NT2/D1 (cell line): ENCODE measurements around the gene CDK5RAP1.
A peak's percentile ranks its signal among the peaks of the same experiment; 100 is the strongest.
"Not testable (repeated sequence)": the region's sequence is repeated elsewhere in the genome, so short reads cannot be mapped to it uniquely, and the experiment has no call there.

ENCODE experiments used
- DNase-seq: peaks from one replicate; pipeline ENCODE4 v3.0.0-alpha.2; 2011; ENCODE audit warnings: low read depth, low spot score
- H3K27me3 ChIP-seq: 2 replicates; pipeline ENCODE4 v1.6.0; 2011; ENCODE audit warnings: mild to moderate bottlenecking; ENCODE audit not compliant: insufficient read length, insufficient read depth
- H3K36me3 ChIP-seq: 2 replicates; pipeline ENCODE4 v1.6.1; 2011; ENCODE audit warnings: mild to moderate bottlenecking, low read length, mixed read lengths; ENCODE audit not compliant: insufficient read depth, insufficient read length
- H3K4me1 ChIP-seq: 2 replicates; pipeline ENCODE4 v1.5.1; 2011; ENCODE audit not compliant: insufficient read depth, insufficient read length
- H3K4me3 ChIP-seq: 2 replicates; pipeline ENCODE4 v1.5.1; 2011; ENCODE audit warnings: low read depth; ENCODE audit not compliant: insufficient read length
- H3K9ac ChIP-seq: 2 replicates; pipeline ENCODE4 v1.6.0; 2011; ENCODE audit warnings: low read depth; ENCODE audit not compliant: insufficient read length
- H3K9me3 ChIP-seq: 2 replicates; pipeline ENCODE4 v1.5.1; 2011; ENCODE audit warnings: mild to moderate bottlenecking, low read length; ENCODE audit not compliant: insufficient read depth
- SUZ12 ChIP-seq: IDR thresholded peaks from 2 replicates; pipeline ENCODE4 v1.6.1; 2011; ENCODE audit not compliant: insufficient read length, insufficient read depth; ENCODE audit errors: extremely low read depth
- YY1 ChIP-seq: IDR thresholded peaks from 2 replicates; pipeline ENCODE4 v1.6.1; 2011; ENCODE audit not compliant: insufficient read length, insufficient read depth
- ZNF274 ChIP-seq: IDR thresholded peaks from 2 replicates; pipeline ENCODE4 v1.6.1; 2011; ENCODE audit warnings: mild to moderate bottlenecking, low read depth, low read length

Gene CDK5RAP1

DNA sequence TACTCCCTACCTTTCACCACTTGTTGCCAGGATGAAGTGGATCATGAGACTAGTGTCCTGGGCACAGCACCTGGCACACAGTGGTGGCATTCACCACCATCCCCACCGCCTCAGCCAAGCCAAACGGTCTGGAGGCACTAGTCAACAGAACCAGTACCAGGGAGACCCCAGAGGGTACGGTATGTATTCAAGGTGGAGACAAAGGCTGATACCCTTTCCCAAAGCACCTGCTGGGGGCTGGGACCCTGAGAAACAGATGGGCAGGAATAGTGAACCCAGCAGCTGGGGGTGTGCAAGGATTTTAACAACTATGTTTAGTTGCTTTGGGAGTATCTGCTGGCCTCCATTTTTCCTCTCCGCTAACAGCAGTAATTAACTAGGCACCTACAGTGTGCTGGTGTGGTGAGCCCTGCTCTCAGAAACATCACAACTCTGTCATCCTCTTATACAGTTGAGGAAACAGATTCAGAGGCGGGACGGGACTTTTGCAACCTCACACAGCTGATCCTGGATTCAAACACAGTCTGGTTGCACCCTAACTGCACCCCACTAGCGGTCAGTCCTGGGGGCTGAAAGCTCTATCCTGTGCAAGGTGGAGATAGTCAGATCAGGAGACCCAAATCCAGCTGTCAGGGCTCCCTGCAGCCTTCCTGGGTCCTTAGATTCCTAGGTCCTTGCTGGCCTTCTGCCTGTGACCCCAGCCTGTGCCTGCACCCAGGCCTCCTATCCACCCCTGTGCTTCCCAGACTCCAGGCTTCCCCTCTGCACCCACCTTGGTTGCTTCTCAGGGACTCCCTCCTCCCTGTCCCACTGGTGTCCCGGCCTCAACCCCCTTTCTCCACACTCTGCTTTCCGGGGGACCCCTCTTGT is 41.1 kb upstream of the CDK5RAP1 start:
- H3K4me1 ChIP-seq: peaks cover 10% of the 10 kb centered on the region
- H3K4me3 ChIP-seq: peak overlapping the region; percentile 55
- DNase-seq: no peak
- H3K27me3 ChIP-seq: peaks cover 21% of the 10 kb centered on the region
- H3K9ac ChIP-seq: peak overlapping the region; percentile 64
- H3K36me3 ChIP-seq: no peaks in the 10 kb centered on the region
- no peak for TF ChIP-seq SUZ12
- TF ChIP-seq ZNF274: no peak
- no peak for TF ChIP-seq YY1
- no peaks in the 10 kb centered on the region for H3K9me3 ChIP-seq

DNA sequence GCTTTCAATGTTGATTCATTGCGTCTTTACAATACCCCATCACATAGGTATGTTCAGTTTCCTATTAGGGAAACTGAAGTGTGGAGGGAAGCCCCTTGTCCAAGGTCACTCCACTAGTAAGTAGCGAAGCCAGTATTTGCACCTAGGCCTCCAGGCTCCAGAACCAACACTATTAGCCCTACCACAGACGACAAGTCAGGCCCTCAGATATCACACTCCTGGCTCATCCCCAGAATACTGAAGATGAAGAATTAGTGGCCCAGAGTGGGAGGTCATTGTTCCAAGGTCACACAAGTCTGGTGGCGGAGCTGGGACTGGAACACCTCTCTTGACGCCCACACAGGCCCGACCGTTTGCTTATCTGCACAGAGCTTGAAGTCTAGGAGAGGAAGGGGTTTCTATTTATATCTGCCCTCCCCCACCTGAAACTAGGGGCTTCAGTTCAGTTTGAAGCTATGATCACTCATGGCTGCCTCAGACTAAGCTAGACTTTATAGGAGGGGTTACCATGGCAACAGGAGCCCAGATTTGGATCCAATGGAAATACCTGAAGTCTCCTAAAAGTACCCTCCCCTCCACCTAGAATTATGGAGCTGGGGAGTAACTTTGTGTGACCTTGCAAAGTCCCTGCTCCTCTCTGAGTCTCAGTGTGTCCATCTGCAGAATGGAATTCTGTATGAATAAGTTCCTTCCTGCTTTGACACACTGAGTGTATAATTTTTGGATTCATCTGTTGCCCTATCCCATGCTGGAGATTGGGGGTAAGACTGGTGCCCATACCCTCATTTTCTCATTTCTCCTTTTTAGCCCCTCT is 40.0 kb upstream of the CDK5RAP1 start:
- peaks cover 10% of the 10 kb centered on the region for H3K4me1 ChIP-seq

DNA sequence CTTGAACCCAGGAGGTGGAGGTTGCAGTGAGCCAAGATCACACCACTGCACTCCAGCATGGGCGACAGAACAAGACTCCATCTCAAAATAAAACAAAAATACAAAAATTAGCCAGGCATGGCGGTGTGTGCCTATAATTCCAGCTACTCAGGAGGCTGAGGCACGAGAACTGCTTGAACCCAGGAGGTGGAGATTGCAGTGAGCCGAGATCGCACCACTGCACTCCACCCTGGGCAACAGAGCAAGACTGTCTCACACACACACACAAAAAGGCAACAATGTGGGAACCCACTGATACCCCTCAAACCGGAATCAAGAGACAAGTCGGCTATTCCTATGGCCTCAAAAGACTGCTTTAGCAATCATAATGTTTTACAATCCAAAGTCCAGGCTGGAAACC is 39.2 kb upstream of the CDK5RAP1 start:
- H3K9me3 ChIP-seq, DNase-seq, H3K4me1 ChIP-seq, H3K4me3 ChIP-seq, H3K9ac ChIP-seq, H3K36me3 ChIP-seq: not testable (repeated sequence)
- H3K27me3 ChIP-seq: peaks cover 21% of the 10 kb centered on the region

More for the DNA sequence above, 40.0 kb upstream of the CDK5RAP1 start:
- Histone ChIP-seq H3K27me3 (peaks cover 21% of the 10 kb centered on the region), H3K36me3 (no peaks in the 10 kb centered on the region), H3K4me3 (no peak overlapping the region), H3K9ac (no peak overlapping the region), H3K9me3 (no peaks in the 10 kb centered on the region)
- DNase-seq: no peak
- TF ChIP-seq YY1: no peak
- no peak for TF ChIP-seq ZNF274
- TF ChIP-seq SUZ12: no peak

DNA sequence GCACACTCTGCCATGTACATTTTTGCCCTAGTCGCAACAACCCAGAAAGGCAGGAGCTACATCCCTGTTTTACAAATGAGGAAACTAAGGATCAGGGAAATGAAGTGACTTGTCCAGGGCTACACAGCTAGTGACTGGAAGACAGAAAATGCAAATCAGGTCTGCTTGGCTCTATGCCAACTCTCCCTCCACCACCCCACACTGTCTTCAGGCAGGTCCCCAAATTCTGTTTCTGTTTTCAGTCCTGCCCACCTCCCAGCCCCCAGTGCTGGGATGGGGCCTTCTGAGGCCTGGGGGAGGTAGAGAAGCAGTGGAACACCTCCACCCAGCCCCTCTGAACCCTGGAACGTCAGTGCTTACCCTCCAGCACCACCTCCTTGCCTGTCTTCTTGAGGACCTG is 37.2 kb upstream of the CDK5RAP1 start:
- DNase-seq: no peak
- H3K9me3 ChIP-seq: no peaks in the 10 kb centered on the region
- peaks cover 21% of the 10 kb centered on the region for H3K27me3 ChIP-seq
- H3K4me3 ChIP-seq: no peak overlapping the region
- peaks cover 8% of the 10 kb centered on the region for H3K4me1 ChIP-seq
- no peaks in the 10 kb centered on the region for H3K36me3 ChIP-seq
- TF ChIP-seq ZNF274 (no peak), SUZ12 (no peak), YY1 (no peak)
- H3K9ac ChIP-seq: no peak overlapping the region

DNA sequence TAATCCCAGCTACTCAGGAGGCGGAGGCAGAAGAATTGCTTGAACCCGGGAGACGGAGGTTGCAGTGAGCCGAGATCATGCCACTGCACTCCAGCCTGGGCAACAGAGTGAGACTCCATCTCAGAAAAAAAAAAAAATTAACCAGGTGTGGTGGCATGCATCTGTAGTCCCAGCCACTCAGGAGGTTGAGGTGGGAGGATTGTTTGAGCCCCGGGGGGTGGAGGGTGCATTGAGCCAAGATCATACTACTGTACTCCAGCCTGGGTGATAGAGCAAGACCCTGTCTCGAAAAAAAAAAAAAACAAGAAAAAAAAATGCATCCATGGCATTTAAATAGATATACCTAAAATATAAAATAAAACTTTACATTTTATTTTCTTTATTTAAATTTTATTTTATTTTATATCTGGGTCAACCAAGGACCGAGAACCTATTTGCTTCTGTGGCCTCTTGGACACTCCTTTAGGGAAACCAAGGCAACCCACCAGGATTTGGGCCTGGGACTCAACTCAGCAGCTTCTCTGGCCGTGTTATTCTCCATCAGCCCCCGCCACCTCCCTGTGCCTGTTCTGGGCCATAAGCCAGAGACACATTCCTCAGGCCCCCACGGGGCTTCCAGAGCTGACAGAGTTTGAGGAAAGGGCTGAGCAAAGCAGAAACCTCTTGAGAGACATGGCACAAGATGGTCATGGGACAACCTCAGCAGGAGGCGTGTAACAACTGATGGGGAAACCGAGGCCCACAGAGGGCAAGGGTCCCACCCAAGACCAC is 36.0 kb upstream of the CDK5RAP1 start:
- no peak for DNase-seq
- no peaks in the 10 kb centered on the region for H3K36me3 ChIP-seq
- H3K9me3 ChIP-seq: no peaks in the 10 kb centered on the region
- no peak overlapping the region for H3K4me3 ChIP-seq
- H3K4me1 ChIP-seq: peaks cover 3% of the 10 kb centered on the region
- TF ChIP-seq YY1 (no peak), SUZ12 (no peak), ZNF274 (no peak)
- H3K9ac ChIP-seq: no peak overlapping the region
- peaks cover 10% of the 10 kb centered on the region for H3K27me3 ChIP-seq

DNA sequence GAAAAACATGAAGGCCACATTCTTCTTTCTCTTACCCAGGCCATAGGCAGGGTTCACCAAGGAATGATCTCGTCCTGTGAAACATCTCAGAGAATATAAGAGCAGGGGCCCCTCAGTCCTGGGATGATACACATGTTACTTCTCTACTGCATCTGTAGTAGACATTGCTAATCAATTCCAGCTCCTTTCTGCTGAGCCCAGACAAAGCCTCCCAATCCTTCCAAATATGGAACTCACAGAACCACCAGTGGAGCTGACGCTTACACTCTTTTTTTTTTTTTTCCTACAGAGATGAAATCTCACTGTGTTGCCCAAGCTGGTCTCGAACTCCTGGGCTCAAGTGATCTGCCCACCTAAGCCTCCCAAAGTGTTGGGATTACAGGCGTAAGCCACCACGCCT is 33.1 kb upstream of the CDK5RAP1 start:
- Histone ChIP-seq H3K27me3 (no peaks in the 10 kb centered on the region), H3K9ac (no peak overlapping the region), H3K4me3 (no peak overlapping the region), H3K36me3 (no peaks in the 10 kb centered on the region), H3K4me1 (peaks cover 3% of the 10 kb centered on the region), H3K9me3 (no peaks in the 10 kb centered on the region)
- DNase-seq: no peak
- no peak for TF ChIP-seq ZNF274
- no peak for TF ChIP-seq SUZ12
- TF ChIP-seq YY1: no peak

DNA sequence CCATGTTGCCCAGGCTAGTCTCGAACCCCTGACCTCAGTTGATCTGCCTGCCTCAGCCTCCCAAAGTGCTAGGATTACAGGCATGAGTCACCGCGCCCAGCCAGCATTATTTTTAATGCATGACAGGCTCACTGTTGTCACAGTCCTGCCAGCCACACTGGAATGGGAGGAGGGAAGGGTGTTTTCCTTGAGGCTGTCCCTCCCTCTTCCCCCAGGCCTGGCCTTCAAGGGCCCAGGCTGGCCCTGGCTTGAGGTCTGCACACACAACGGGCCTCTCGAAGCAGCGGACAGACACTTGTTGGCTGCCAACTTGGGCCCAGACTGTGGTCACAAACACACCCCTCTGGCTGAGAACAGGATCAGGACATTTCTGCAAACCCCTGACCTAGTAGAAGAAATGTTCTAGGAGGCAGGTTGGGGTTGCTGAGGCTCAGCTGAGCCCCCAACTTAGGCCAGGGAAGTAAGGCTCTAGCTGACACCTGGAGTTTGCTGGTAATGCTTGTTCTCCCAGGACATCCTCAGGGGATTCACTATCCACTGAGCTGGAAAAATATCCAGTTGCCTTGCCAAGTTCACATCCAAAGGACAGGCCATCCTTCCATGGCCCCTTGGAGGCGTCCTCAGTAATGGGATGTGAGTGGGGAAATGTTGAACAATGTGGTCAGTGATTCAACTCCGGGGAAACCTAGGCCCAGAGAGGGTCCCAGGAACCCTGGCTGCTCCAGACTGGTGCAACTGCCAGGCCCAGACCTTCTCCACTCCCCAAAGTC is 32.3 kb upstream of the CDK5RAP1 start:
- TF ChIP-seq YY1: no peak
- TF ChIP-seq SUZ12: no peak
- no peak for TF ChIP-seq ZNF274
- no peak for DNase-seq

More for the DNA sequence above, 32.3 kb upstream of the CDK5RAP1 start:
- H3K9ac ChIP-seq: no peak overlapping the region
- H3K36me3 ChIP-seq: no peaks in the 10 kb centered on the region
- H3K4me3 ChIP-seq: no peak overlapping the region
- H3K9me3 ChIP-seq: no peaks in the 10 kb centered on the region
- peaks cover 3% of the 10 kb centered on the region for H3K4me1 ChIP-seq
- H3K27me3 ChIP-seq: no peaks in the 10 kb centered on the region
